ENCODE data around the gene PLB1.

Gene PLB1

GRCh38 chr2:28693223-28693622 lies 197.4 kb downstream of the PLB1 start:
- in situ Hi-C loops (cut with HindIII; ENCODE audit: low sequenced_read_pairs) = no loop called here
- TF ChIP-seq CTCF (IDR thresholded peaks at IDR 0.05; ENCODE audit: low read depth, low read length) = no peak
- H3K4me3 ChIP-seq (ENCODE audit: low read depth, low read length) = no peak overlapping the region

More at GRCh38 chr2:28693223-28693622, 197.4 kb downstream of the PLB1 start:
- no peak for DNase-seq (ENCODE audit: low read depth, low spot score)
